ENCODE measurements around the gene ACD. TPM values are rescaled to one million over a fixed set of nuclear protein-coding genes. Genes with fewer than 3 reads are reported as not detected.

Gene ACD
- total and polyA plus RNA-seq, 9 of the 15 experiments (the other 6 are each of a cell fraction or from before 2014, with no cell fraction given), result 4.2 to 47.4 (median 19.2) TPM

DNA sequence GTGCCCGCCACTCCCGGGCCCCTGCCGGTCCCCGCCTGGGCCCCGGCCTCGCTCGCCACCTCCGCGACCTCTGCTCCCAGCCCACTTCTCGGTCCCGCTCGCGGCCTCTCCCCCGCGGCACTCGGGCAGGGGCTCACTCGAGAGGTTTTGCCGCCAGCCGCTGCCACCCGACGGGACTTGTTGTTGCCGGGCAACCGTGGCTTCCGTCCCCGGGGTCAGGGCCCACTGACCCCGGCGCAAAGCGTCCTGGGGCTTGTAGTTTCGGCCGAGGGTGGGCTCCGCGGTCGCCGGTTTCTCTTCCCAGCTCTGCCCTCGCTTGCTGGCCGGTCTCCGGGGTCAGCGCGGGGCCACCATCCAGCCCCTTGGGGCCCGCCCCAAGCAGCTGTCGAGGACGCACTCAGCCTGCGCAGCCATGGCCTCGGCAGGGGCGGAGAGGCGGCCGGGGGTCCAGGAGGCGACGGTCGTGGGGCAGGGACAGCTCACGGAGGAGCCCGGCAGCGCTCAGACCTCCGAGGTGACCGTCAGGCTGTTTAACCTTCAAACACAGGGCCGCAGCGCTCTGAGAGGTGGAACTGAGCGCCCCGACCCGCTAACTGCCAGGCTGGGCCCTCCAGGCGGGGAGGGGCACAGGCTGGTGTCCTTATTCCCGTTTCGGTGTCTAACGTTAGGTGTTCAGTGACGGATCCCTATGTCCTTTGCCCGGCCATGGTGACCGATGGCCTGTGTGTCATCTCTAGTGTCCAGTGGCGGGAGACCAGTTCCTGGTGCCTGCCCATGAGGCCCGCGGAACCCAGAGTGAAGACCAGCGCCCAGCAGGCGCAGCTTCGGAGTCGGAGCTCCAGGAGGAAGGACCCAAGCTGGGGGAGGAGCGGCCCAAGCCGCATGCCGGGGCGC is 6.7 kb upstream of the ACD start, which contains the start of the genes C16orf86 and ENKD1 (continued):
- TF ChIP-seq, protein P1, sequence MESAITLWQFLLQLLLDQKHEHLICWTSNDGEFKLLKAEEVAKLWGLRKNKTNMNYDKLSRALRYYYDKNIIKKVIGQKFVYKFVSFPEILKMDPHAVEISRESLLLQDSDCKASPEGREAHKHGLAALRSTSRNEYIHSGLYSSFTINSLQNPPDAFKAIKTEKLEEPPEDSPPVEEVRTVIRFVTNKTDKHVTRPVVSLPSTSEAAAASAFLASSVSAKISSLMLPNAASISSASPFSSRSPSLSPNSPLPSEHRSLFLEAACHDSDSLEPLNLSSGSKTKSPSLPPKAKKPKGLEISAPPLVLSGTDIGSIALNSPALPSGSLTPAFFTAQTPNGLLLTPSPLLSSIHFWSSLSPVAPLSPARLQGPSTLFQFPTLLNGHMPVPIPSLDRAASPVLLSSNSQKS (CRISPR knock-in tag; IDR thresholded peaks at IDR 0.05), result no peak
- TF ChIP-seq, protein P2, sequence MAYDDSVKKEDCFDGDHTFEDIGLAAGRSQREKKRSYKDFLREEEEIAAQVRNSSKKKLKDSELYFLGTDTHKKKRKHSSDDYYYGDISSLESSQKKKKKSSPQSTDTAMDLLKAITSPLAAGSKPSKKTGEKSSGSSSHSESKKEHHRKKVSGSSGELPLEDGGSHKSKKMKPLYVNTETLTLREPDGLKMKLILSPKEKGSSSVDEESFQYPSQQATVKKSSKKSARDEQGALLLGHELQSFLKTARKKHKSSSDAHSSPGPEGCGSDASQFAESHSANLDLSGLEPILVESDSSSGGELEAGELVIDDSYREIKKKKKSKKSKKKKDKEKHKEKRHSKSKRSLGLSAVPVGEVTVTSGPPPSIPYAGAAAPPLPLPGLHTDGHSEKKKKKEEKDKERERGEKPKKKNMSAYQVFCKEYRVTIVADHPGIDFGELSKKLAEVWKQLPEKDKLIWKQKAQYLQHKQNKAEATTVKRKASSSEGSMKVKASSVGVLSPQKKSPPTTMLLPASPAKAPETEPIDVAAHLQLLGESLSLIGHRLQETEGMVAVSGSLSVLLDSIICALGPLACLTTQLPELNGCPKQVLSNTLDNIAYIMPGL (CRISPR knock-in tag; IDR thresholded peaks at IDR 0.05), result no peak; the same call in 1 of the 2 replicates
- TF ChIP-seq SOX6 (IDR thresholded peaks at IDR 0.05), result no peak
- TF ChIP-seq, protein P3, sequence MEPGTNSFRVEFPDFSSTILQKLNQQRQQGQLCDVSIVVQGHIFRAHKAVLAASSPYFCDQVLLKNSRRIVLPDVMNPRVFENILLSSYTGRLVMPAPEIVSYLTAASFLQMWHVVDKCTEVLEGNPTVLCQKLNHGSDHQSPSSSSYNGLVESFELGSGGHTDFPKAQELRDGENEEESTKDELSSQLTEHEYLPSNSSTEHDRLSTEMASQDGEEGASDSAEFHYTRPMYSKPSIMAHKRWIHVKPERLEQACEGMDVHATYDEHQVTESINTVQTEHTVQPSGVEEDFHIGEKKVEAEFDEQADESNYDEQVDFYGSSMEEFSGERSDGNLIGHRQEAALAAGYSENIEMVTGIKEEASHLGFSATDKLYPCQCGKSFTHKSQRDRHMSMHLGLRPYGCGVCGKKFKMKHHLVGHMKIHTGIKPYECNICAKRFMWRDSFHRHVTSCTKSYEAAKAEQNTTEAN (CRISPR knock-in tag; IDR thresholded peaks at IDR 0.05), result no peak
- no peak for TF ChIP-seq CHD4 (IDR thresholded peaks at IDR 0.05; ENCODE audit: insufficient read depth, insufficient replicate concordance, low read depth, low read length, poor library complexity, severe bottlenecking)
- no peak for TF ChIP-seq HMG20B (CRISPR knock-in tag; IDR thresholded peaks at IDR 0.05)
- no peak for TF ChIP-seq ZNF79 (CRISPR knock-in tag; IDR thresholded peaks at IDR 0.05; ENCODE audit: low read depth)
- peak; percentile 21; the same call in 1 of the 2 replicates for TF ChIP-seq MTA3 (IDR thresholded peaks at IDR 0.05; ENCODE audit: borderline replicate concordance)
- TF ChIP-seq HNRNPH1 (optimal IDR thresholded peaks at IDR 0.05; ENCODE audit: low read depth, low read length), result no peak
- TF ChIP-seq TOE1 (IDR thresholded peaks at IDR 0.05; ENCODE audit: borderline replicate concordance), result no peak
- TF ChIP-seq TOE1 (CRISPR knock-in tag; IDR thresholded peaks at IDR 0.05; ENCODE audit: borderline replicate concordance, low read depth), result no peak
- no peak for TF ChIP-seq ESRRA (IDR thresholded peaks at IDR 0.05; ENCODE audit: borderline replicate concordance, low read depth)
- TF ChIP-seq MCM5 (IDR thresholded peaks at IDR 0.05; ENCODE audit: low read depth), result no peak
- no peak for TF ChIP-seq ZNF507 (tag; conservative IDR thresholded peaks at IDR 0.05)
- TF ChIP-seq, protein P4, sequence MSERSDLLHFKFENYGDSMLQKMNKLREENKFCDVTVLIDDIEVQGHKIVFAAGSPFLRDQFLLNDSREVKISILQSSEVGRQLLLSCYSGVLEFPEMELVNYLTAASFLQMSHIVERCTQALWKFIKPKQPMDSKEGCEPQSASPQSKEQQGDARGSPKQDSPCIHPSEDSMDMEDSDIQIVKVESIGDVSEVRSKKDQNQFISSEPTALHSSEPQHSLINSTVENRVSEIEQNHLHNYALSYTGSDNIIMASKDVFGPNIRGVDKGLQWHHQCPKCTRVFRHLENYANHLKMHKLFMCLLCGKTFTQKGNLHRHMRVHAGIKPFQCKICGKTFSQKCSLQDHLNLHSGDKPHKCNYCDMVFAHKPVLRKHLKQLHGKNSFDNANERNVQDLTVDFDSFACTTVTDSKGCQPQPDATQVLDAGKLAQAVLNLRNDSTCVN (CRISPR knock-in tag; IDR thresholded peaks at IDR 0.05), result no peak
- no peak for TF ChIP-seq RBM15 (IDR thresholded peaks at IDR 0.05; ENCODE audit: insufficient read depth, low read length)
- TF ChIP-seq TCF7 (IDR thresholded peaks at IDR 0.05; ENCODE audit: borderline replicate concordance), result no peak
- TF ChIP-seq, protein P5, sequence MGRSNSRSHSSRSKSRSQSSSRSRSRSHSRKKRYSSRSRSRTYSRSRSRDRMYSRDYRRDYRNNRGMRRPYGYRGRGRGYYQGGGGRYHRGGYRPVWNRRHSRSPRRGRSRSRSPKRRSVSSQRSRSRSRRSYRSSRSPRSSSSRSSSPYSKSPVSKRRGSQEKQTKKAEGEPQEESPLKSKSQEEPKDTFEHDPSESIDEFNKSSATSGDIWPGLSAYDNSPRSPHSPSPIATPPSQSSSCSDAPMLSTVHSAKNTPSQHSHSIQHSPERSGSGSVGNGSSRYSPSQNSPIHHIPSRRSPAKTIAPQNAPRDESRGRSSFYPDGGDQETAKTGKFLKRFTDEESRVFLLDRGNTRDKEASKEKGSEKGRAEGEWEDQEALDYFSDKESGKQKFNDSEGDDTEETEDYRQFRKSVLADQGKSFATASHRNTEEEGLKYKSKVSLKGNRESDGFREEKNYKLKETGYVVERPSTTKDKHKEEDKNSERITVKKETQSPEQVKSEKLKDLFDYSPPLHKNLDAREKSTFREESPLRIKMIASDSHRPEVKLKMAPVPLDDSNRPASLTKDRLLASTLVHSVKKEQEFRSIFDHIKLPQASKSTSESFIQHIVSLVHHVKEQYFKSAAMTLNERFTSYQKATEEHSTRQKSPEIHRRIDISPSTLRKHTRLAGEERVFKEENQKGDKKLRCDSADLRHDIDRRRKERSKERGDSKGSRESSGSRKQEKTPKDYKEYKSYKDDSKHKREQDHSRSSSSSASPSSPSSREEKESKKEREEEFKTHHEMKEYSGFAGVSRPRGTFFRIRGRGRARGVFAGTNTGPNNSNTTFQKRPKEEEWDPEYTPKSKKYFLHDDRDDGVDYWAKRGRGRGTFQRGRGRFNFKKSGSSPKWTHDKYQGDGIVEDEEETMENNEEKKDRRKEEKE (IDR thresholded peaks at IDR 0.05; ENCODE audit: borderline replicate concordance in 1 of 2, control insufficient read depth in 1 of 2, low read depth in 2 of 2, low read length in 1 of 2), result no peak

All from K562 (cell line).